ENCODE results near the gene PLA2G4E.

PLA2G4E gene

GRCh38 chr15:42018306-42019224 is 2.3 kb downstream of the PLA2G4E start:
- DNase-seq: peak; percentile 53

GRCh38 chr15:42016971-42017370 is 3.9 kb downstream of the PLA2G4E start:
- DNase-seq: no peak

- DNase-seq: no peak
Observed at GRCh38 chr15:42014406-42014805, 6.4 kb downstream of the PLA2G4E start.

GRCh38 chr15:42012928-42013482 is 7.8 kb downstream of the PLA2G4E start:
- DNase-seq: no peak

GRCh38 chr15:42012241-42012640 is 8.6 kb downstream of the PLA2G4E start:
- no peak for DNase-seq

GRCh38 chr15:42011074-42011473 is 9.8 kb downstream of the PLA2G4E start:
- no peak for DNase-seq

GRCh38 chr15:42010434-42010833 is 10.4 kb downstream of the PLA2G4E start:
- DNase-seq: no peak

- no peak for DNase-seq
Observed at GRCh38 chr15:42009474-42009873, 11.4 kb downstream of the PLA2G4E start.

GRCh38 chr15:42009022-42009421 is 11.8 kb downstream of the PLA2G4E start:
- DNase-seq: no peak

- no peak for DNase-seq
Observed at GRCh38 chr15:42007386-42007785, 13.5 kb downstream of the PLA2G4E start.

- no peak for DNase-seq
Observed at GRCh38 chr15:42002333-42002732, 18.5 kb downstream of the PLA2G4E start.

GRCh38 chr15:42001236-42001635 is 19.6 kb downstream of the PLA2G4E start:
- no peak for DNase-seq

GRCh38 chr15:41999290-42000285 is 21.3 kb downstream of the PLA2G4E start:
- DNase-seq: no peak

- no peak for DNase-seq
Observed at GRCh38 chr15:41997845-41998244, 23.0 kb downstream of the PLA2G4E start.

- no peak for DNase-seq
Observed at GRCh38 chr15:41996921-41997592, 23.8 kb downstream of the PLA2G4E start.

- no peak for DNase-seq
Observed at GRCh38 chr15:41996376-41996775, 24.5 kb downstream of the PLA2G4E start.

GRCh38 chr15:41995476-41995855 is 25.4 kb downstream of the PLA2G4E start:
- DNase-seq: no peak

GRCh38 chr15:41994772-41995475 is 25.9 kb downstream of the PLA2G4E start:
- no peak for DNase-seq

- no peak for DNase-seq
Observed at GRCh38 chr15:41994171-41994650, 26.6 kb downstream of the PLA2G4E start.

GRCh38 chr15:41993472-41994170 is 27.2 kb downstream of the PLA2G4E start:
- DNase-seq: no peak

GRCh38 chr15:41992803-41993190 is 28.0 kb downstream of the PLA2G4E start:
- DNase-seq: no peak
